ENCODE data around the gene ANO1.
A peak's percentile ranks its signal among the peaks of the same experiment; 100 is the strongest.
"Not testable (repeated sequence)": the region's sequence is repeated elsewhere in the genome, so short reads cannot be mapped to it uniquely, and the experiment has no call there.

ANO1 gene

DNA sequence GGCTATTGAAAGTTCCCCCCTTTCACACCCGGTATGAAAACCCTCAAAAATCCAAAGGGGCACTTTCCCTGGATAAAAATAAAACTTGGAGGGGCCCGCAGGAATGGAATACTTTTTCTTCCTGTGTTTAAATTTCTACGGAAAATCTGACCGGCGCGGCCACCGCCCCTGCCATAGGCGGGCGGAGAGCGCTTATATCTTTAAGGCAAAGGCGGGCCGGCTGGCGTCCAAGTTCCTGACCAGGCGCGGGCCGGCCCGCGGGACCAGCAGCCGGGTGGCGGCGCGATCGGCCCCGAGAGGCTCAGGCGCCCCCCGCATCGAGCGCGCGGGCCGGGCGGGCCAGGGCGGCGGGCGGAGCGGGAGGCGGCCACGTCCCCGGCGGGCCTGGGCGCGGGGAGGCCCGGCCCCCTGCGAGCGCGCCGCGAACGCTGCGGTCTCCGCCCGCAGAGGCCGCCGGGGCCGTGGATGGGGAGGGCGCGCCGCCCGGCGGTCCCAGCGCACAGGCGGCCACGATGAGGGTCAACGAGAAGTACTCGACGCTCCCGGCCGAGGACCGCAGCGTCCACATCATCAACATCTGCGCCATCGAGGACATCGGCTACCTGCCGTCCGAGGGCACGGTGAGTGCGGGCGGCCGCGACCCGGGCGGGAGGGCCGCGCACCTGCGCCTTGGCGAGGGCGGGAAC is at the start of gene ANO1:
Gene ANO1, plus strand, starts transcription at position 223 of the 686 bp plus-strand sequence. Its CDS starts 290 bp downstream, at position 513.
- no peak for DNase-seq

GRCh38 chr11:70029115-70029860 is 48.8 kb upstream of the ANO1 start:
- DNase-seq: peak in 1 of 56 donors; percentile 9

GRCh38 chr11:70029861-70030380 is 48.2 kb upstream of the ANO1 start:
- no peak for DNase-seq

DNA sequence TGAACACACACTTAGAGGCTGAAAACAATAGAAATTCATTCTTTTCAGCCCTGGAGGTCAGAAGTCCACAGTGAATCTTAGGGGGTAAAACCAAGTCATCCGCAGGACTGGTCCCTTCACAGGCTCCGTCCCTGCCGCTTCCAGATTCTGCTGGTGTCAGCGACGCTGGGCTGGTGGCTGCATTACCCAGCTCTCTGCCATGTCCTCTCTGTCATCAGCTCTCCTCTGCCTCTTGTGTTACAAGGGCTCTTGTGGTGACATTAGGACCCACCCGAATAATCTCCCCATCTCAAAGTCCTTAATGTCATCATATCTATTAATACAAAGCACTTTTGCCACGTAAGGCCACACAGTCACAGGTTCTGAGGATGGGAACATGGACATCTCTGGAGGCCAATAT is 47.7 kb upstream of the ANO1 start:
- DNase-seq: no peak

DNA sequence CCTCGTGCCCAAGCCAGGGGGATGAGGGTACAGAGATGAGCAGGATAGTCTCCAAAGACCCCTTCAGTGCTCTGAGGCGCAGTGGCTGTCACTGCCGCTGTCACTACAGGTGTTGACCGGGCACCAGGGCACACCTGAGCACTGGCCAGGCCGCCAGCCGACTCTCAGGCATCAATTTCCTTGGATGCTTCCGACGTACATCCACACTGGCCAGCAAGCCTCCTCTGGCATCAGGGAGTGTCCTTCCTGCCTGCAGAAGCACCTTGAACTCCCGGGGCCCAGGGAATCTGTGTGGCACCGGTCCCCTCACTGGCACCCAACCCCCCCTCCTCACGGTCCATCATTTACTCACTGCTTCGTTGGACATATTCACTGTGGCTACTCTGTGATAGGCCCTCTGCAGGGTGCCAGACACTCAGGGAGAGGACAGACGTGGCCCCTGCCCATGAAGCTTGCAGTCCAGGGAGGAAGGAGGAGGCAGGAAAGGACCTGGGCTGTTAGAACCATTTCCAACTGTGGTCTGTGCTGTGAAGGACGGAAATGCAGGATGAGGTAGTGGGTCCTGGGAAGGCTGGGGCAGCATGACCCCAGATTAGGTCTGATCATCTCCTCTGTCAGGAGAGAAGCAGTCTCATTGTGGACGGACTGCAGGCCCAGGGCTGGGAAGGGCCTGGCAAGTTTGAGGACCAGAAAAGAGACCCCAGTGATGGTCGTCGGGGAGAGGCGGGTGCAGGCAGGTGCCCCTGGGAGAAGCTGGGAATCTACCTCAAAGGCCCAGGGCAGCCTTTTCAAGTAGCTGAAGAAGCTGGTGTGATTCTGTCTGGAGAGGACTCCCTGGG is 46.3 kb upstream of the ANO1 start:
- no peak for DNase-seq

DNA sequence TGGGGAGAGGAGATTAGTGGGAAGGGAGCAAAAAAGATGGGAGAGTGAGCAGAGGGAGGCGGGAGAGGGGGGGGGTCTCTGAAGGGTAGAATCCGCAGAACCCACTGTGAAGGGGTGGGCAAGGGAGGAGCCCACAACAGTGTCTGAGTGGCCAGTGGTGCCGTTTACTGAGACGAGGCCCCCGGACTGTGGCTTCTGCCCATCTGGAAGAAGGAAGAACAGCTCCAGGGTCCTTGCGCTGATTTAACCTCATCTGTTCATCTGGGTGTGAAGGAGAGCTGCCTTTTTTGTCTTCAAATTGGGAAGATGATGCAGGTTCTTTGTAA is 45.7 kb upstream of the ANO1 start:
- no peak for DNase-seq

DNA sequence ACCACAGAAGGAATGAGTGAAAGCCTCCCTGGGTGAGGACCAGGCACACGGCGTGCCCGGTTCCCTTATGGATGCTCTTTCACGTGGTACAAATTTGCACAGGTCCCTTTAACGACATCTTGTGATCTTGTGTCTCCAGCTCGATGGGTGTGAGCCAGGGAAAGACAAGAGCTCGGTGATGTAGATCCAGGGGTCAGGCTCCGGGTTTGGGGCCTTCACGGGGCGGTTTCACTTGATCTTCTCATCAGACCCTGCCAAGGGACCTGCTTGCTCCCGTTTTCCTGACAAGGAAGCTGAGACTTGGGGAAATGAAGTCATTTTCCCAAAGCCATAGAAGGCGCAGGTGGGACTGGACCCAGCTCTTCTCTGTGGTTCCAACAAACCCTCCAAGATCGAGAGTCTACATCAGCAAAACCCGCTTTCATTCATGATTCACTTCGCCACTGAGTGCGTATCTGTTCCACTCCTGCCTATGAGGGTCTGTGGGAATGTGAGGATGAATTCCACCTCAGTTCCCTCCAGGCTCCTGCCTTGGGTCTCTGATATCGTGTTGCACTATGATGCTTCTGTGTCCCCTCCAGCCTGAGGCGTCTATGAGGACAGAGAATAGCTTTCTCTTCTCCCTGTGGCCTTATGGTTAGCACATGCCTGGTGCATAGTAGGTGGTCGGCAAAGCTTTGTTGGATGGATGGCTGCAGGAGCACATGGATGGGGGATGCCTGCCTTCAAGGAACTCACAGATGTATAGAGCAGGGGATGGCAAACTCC is 45.0 kb upstream of the ANO1 start:
- DNase-seq: no peak

- no peak for DNase-seq
Observed at GRCh38 chr11:70033711-70034070, 44.4 kb upstream of the ANO1 start.

DNA sequence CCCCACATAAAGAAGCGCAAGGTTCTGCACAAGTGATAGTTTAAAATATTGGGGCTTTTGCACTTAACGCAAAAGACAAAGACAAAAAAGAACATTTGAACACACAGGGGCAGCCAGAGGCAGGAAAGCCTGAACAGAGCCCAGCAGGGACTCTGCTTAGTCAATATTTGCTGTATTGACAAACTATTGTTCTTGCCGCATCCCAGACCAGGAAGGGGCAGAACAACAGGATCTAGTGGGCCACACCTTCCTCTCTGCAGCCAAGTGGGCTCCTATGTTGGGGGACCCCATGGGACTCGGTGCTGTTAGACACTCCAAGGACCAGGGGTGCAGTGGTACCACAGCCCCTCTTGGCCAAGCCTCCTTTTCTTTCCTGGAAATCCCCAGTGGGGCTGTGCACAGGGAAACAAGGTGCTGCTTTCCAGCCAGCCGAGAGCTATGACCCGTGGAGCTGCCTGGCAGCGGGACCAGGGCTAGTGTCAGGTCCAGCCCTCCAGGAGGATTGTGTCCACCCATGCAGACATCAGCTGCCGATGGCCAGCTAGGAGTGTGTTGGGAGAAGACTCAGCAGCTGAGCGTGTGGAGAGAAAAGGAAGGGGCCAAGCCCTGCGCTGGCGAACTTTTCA is 43.3 kb upstream of the ANO1 start:
- DNase-seq: no peak

- not testable (repeated sequence) for DNase-seq
Observed at GRCh38 chr11:70035665-70036064, 42.5 kb upstream of the ANO1 start.

- DNase-seq: no peak
Observed at GRCh38 chr11:70036971-70037882, 40.9 kb upstream of the ANO1 start.

- no peak for DNase-seq
Observed at GRCh38 chr11:70038034-70038834, 39.9 kb upstream of the ANO1 start.

DNA sequence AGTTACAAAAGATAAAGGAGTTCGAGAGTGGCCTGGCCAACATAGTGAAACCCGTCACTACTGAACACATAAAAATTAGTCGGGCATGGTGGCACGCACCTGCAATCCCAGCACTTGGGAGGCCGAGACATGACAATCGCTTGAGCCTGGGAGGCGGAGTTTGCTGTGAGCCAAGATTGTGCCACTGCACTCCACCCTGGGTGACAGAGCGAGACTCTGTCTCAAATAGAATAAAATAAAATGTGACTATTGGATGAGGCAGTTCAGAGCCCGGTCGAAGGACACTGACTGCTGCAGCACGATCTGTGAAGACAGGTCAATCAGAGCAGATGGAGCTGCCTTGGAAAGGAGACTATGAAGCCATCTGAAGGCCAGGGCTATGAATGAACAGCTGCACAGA is 37.7 kb upstream of the ANO1 start:
- no peak for DNase-seq

DNA sequence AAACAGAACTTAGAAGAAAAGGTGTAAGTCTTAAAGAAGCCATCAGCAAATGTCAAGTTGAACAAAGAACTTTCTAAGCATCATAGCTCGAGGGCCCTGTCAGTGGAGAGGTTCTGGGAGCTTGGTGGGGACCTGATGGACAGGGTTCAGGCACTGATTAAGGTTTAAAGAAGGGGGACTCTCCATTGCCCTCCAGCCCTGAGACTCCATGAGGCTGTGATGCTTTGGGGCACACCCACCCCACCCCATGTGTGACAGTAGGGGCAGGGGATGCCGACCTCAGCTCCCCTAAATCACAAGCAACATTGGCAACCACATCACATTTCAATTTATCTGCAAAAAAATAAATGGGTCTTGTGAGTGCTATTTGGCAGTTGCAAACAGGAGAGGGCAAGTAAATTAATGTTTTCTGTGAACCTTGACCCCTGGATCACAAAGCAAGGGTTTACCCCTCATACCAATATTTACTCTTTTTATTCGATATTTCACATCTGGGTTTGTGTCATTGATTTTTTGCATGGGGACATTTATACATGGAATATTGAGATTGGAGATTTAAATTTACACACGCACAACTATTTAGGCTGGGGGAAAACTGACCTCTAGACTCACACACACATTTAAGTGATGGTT is 37.1 kb upstream of the ANO1 start:
- no peak for DNase-seq

GRCh38 chr11:70043482-70043881 is 34.6 kb upstream of the ANO1 start:
- no peak for DNase-seq

- no peak for DNase-seq
Observed at GRCh38 chr11:70046089-70046488, 32.0 kb upstream of the ANO1 start.

- no peak for DNase-seq
Observed at GRCh38 chr11:70048279-70049024, 29.7 kb upstream of the ANO1 start.

- DNase-seq: no peak
Observed at GRCh38 chr11:70049045-70049444, 29.1 kb upstream of the ANO1 start.
